ENCODE data around the gene SFRP2. TPM values are rescaled to one million over a fixed set of nuclear protein-coding genes. Genes with fewer than 3 reads are reported as not detected.

Gene SFRP2
- total and polyA plus RNA-seq, 10 of the 15 experiments (the other 5 are each of a cell fraction or from before 2014, with no cell fraction given), result 0.11 to 0.33 (median 0.16) TPM; not detected in 7

DNA sequence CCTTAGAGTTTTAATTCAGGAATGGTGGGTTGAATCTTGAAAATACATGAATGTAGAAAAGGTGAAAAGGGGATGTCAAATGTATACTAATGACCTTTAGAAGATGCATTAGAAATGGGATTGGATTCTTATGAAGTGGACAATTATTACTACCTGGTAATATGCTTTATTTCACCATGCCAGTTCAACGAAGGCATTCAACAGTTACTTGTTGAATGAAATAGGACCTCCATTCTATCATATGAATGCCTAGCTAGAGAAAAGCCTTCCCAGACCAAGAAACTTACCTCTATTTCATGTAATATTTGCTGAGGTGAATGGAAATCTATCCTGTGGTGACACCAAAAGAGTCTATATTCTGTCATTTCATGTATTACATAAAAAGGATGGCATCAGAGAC is 34.6 kb upstream of the SFRP2 start:
- no peak overlapping the region for H3K4me3 ChIP-seq
- intact Hi-C loops (cut with micrococcal nuclease; ENCODE audit: unreplicated experiment) (no loop called here), in situ Hi-C loops (cut with MboI) (no loop called here)
- H4K20me1 ChIP-seq (ENCODE audit: control insufficient read depth, insufficient read depth), result no peaks in the 10 kb centered on the region
- DNase-seq (ENCODE audit: low read depth, low spot score) (no peak), FAIRE-seq (no peak), ATAC-seq (no peak)
- H3K79me2 ChIP-seq (ENCODE audit: control insufficient read depth, insufficient read depth, low read length), result no peaks in the 10 kb centered on the region
- no peaks in the 10 kb centered on the region for H3K36me3 ChIP-seq (ENCODE audit: control insufficient read depth in 2 of 2, insufficient read depth in 2 of 2, low read length in 1 of 2)
- BruUV-seq (replicated peaks), result no TSS peak
- no peaks in the 10 kb centered on the region for H3K4me1 ChIP-seq (ENCODE audit: control insufficient read depth, insufficient read depth, low read length)
- no peak overlapping the region for H2AFZ ChIP-seq (ENCODE audit: control insufficient read depth, low read depth, low read length)
- no peaks in the 10 kb centered on the region for H3K27me3 ChIP-seq (replicated peaks in 1 of 2; ENCODE audit: control insufficient read depth in 2 of 2, insufficient read depth in 2 of 2, low read length in 1 of 2)
- no peak for TF ChIP-seq CHD1 (IDR thresholded peaks at IDR 0.05; ENCODE audit: low read depth, low read length)
- TF ChIP-seq STAT3 (IDR thresholded peaks at IDR 0.05; ENCODE audit: low read depth, low read length), result no peak
- TF ChIP-seq, protein P1, sequence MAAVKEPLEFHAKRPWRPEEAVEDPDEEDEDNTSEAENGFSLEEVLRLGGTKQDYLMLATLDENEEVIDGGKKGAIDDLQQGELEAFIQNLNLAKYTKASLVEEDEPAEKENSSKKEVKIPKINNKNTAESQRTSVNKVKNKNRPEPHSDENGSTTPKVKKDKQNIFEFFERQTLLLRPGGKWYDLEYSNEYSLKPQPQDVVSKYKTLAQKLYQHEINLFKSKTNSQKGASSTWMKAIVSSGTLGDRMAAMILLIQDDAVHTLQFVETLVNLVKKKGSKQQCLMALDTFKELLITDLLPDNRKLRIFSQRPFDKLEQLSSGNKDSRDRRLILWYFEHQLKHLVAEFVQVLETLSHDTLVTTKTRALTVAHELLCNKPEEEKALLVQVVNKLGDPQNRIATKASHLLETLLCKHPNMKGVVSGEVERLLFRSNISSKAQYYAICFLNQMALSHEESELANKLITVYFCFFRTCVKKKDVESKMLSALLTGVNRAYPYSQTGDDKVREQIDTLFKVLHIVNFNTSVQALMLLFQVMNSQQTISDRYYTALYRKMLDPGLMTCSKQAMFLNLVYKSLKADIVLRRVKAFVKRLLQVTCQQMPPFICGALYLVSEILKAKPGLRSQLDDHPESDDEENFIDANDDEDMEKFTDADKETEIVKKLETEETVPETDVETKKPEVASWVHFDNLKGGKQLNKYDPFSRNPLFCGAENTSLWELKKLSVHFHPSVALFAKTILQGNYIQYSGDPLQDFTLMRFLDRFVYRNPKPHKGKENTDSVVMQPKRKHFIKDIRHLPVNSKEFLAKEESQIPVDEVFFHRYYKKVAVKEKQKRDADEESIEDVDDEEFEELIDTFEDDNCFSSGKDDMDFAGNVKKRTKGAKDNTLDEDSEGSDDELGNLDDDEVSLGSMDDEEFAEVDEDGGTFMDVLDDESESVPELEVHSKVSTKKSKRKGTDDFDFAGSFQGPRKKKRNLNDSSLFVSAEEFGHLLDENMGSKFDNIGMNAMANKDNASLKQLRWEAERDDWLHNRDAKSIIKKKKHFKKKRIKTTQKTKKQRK (IDR thresholded peaks at IDR 0.05; ENCODE audit: low read depth, low read length), result no peak
- TF ChIP-seq ZBTB33 (IDR thresholded peaks at IDR 0.05), result no peak
- TF ChIP-seq ZNF24 (IDR thresholded peaks at IDR 0.05), result no peak
- no peak for TF ChIP-seq CUX1 (IDR thresholded peaks at IDR 0.05; ENCODE audit: insufficient replicate concordance, low read depth, low read length)
- no peak for TF ChIP-seq HDAC2 (IDR thresholded peaks at IDR 0.05)
- CTCF ChIA-PET, result no interaction called here
- 37% methylated on average over 1 of the region's 1 CpG for WGBS (ENCODE audit: insufficient coverage, insufficient replicate concordance, low lambda C conversion rate, missing lambda C conversion rate)
- RAD21 ChIA-PET (ENCODE audit: unreplicated experiment), result no interaction called here
- no peak overlapping the region for H3K9ac ChIP-seq (ENCODE audit: control insufficient read depth, insufficient read depth, low read length)
- no peak overlapping the region for H3K4me2 ChIP-seq (ENCODE audit: control insufficient read depth, insufficient read depth)
- SMC1A ChIA-PET (ENCODE audit: uncharacterized antibody, unreplicated experiment), result no interaction called here
- POLR2A ChIA-PET, result no interaction called here
- H3K27ac ChIP-seq (ENCODE audit: control insufficient read depth, insufficient read depth), result no peak overlapping the region
- H3K9me3 ChIP-seq (replicated peaks; ENCODE audit: control insufficient read depth, insufficient read depth, low read length), result no peaks in the 10 kb centered on the region
